Bone marrow (tissue), 2 donors: ENCODE results near the gene OR8H1.

Experiments
- DNase-seq, 2 donors: peaks; one replicate each; lab custom pipeline; 2025; lab: John Stamatoyannopoulos, UW

Gene OR8H1, protein sequence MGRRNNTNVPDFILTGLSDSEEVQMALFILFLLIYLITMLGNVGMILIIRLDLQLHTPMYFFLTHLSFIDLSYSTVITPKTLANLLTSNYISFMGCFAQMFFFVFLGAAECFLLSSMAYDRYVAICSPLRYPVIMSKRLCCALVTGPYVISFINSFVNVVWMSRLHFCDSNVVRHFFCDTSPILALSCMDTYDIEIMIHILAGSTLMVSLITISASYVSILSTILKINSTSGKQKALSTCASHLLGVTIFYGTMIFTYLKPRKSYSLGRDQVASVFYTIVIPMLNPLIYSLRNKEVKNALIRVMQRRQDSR

DNA sequence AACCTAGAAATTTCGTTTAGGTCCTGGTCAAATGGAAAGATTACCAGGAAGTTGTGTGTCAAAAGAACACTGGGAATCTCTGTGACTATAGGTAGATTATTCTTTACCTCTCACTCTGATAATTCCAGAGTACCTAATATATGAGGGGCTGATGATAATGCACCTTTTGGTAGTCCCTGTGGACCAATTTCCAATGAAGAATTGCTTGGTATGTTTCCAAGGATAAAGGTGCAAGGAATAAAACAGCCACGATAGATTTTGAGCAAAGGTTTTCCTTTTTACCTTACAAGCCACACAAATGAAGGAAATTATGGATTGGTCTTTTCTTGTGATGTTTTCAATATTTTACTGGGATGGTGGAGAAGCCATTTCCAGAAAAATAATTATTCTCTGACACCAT, at the start of gene OR8H1:
Gene OR8H1, minus strand, starts transcription at position 101 of the 400 bp plus-strand sequence. CDS start 1,192 bp downstream, outside the sequence.
- DNase-seq = no peak

DNA sequence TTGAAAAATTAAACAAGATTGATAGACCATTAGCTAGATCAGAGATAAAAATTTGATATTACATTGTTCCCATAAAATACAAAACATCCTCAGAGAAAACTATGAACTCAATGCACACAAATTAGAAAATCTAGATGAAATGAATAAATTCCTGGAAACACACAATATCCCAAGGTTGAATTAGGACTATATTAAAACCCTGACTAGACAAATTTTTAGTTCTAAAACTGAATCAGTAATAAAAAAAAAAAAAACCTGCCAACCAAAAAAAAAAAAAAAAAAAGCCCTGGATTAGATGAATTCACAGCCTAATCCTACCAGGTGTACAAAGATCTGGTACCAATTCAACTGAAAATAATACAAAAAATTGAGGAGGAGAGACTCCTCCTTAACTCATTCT, 48.2 kb upstream of the OR8H1 start:
- no peak for DNase-seq

DNA sequence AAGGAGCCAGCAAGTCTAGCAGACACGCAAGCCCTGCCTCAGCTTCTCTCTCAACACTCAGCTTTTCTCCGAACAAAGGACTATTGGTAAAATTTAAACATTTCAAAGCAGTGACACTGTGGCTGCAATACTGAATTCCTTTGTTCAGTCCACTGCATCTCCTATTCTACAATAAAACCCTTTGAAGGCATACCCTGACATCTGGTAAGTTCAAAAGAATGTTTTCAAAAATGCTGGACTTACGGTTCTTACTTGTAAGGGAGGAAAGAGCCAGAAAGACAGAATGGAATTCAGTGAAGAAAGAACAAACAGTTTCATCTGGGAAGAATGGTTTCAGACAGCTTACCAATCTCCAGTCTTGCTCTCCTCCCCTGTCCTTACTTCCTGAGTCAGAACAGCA, 41.1 kb upstream of the OR8H1 start:
- DNase-seq = no peak

DNA sequence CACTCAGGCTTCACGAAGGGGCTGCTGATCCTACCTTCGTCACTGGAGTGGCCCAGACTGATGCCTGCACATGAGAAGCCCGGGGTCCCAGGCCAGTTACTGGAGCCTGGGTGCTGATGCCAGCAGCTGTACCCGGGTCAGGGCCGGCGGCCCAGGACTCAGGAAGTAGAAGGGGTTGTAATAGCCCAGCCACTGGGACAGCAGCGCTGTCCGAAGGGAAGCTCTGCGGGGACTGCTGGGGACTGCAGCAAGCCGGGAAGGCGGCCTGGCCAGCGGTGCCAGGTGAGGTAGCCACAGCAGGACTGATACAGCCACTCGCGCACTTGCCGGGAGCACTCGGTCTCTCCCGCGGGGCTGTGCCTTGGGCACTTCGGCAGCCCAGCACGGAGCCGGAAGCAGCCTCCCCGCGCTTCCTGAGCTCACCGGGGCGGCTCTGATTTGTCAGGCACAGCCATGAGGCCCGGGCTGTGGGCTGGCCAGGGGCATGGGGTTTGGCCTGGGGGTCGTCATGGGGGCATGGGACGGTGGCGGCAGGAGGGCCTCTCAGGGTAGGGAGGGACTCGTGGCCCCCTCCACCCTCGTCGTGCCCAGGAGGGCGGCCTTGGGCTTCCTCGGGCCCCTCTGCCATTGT, 39.9 kb upstream of the OR8H1 start:
- DNase-seq = no peak

DNA sequence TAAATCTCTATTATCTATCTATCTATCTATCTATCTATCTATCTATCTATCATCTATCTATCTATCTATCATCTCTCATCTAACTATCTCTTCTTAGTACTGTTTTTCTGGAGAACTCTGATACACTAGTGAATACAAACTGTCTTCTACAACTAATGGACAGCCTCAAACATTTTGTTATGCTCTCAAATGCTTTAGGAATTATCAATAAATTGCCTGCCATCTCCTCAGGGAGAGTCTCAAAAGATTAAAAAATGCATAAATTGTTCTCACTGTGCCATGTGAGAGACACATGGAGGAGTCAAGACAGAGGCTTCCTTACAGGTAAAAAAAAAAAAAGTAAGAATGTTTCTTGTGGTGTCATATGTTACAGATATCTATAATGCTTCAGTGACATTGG, 22.8 kb upstream of the OR8H1 start, which contains the start of gene OR8K3:
Gene OR8K3, plus strand, starts transcription at position 301 of the 400 bp plus-strand sequence. CDS start 3,163 bp downstream, outside the sequence.
- no peak for DNase-seq

DNA sequence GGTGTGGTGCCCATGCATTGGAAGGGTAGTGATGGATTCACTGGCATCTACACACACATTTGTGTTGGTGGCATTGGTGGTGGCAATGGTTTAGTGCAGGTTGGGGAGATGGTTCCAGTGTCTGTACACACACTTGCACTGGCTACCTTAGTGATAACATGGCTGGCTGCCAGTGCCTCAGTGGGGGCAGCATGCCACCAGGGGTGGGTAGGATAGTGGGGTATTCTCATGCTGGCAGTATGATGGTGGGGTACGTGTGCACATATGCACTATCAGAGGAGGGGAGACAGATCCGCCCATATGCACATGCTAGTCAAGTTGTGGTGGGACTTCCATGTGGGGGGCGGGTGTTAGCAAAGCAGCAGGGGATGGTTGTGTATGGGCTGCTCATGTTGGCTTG, 15.8 kb upstream of the OR8H1 start:
- no peak for DNase-seq

DNA sequence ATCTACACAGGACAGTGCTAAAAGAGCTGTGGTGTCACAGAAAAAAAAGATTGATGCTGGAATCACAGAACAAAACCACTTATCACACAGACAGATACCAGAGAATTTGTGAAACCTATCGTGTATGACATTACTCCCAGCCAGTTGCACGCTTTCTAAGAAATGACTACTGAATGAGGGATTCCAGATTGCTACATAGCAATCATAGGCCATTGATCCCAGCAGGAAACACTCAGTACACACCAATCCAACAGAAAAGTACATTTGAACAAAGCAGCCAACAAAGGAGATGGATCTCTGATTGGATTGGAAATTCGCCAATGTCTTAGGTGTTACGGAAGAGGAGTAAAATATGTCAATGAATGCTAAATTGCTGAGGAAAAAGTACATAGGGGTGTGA, 4.8 kb upstream of the OR8H1 start:
- DNase-seq = no peak

DNA sequence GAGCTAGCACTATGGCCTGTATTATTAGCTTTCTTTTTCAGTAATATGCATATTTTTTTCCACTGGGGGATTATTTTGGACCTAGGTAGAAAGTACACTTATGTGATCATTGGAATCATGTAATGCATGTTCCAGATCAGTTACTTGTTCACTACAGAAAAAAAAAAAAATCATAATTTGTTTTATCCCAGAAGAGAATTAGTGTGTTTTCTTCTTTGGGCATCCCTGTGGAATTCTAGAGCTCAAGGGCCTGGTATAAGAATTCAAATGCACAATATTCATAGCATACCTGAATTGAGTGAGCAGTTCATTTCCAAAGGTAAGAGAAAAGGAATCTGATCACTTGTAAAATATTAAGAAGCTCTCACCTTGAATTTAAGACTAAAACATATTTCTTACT, 18.2 kb downstream of the OR8H1 start, which contains the start of gene OR5T1:
Gene OR5T1, plus strand, starts transcription at position 301 of the 400 bp plus-strand sequence. CDS start 1,485 bp downstream, outside the sequence.
- DNase-seq = no peak

DNA sequence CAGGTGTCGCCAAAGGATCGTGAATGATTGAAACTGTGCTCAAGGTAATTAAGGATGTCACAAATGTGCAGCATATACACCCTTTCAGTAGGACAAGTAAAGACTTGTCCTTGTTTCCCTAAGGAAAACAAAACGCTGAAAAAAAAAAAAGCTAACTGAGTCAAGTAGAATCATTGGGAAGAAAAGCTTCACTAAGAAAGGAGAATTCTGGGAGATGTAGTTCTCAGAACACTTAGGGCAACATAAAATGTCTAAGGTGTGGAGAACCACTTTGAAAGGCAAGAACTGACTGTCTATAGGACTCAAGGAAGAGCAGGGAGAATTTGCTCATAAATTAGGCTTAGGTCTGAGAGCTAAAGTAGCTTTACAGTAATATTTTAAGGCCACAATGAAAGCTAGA, 21.0 kb downstream of the OR8H1 start:
- no peak for DNase-seq

DNA sequence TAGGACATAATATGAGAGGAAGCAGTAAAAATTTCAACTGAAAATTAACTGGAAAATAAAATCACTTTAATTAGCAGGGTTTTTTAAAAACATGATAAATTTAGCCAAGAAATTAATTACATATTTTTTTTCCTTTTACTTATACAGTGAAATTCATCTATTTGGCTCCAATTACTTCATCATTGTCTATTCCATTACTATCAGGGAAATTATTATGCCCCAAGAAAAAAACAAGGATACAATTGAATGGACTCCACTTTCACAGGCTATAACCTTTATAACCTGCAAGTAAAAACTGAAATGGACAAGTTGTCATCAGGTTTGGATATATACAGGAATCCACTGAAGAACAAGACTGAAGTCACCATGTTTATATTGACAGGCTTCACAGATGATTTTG, 40.1 kb downstream of the OR8H1 start, which contains the start of gene OR5T3:
Gene OR5T3, plus strand, starts transcription at position 301 of the 400 bp plus-strand sequence. Its CDS starts 0 bp downstream, at position 301.
- DNase-seq = no peak
